ENCODE data around the gene GAB2.
"Not testable (repeated sequence)": the region's sequence is repeated elsewhere in the genome, so short reads cannot be mapped to it uniquely, and the experiment has no call there.

The GAB2 gene

GRCh38 chr11:78244546-78245255 lies 172.9 kb downstream of the GAB2 start:
- peak in 2 of 4 experiments; percentile 30 to 40 for DNase-seq

GRCh38 chr11:78244080-78244479 lies 173.5 kb downstream of the GAB2 start:
- DNase-seq: no peak

DNA sequence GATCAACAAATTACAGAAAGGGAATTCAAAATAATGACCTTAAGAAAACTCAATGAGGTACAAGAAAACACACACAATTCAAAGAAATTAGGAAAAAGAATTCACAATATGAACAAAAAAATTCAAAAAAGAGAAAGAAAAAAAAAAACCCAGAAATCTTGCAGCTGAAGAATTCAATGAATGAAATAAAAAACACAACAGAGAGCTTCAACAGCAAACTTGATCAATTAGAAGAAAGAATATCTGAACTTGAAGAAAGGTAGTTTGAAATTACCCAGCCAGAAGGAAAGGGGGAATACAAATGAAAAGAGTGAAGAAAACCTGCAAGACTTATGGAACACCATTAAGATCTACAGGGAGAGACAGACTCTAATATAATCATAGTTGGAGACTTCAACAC lies 176.1 kb downstream of the GAB2 start:
- DNase-seq: no peak

GRCh38 chr11:78239781-78240180 lies 177.8 kb downstream of the GAB2 start:
- no peak for DNase-seq

DNA sequence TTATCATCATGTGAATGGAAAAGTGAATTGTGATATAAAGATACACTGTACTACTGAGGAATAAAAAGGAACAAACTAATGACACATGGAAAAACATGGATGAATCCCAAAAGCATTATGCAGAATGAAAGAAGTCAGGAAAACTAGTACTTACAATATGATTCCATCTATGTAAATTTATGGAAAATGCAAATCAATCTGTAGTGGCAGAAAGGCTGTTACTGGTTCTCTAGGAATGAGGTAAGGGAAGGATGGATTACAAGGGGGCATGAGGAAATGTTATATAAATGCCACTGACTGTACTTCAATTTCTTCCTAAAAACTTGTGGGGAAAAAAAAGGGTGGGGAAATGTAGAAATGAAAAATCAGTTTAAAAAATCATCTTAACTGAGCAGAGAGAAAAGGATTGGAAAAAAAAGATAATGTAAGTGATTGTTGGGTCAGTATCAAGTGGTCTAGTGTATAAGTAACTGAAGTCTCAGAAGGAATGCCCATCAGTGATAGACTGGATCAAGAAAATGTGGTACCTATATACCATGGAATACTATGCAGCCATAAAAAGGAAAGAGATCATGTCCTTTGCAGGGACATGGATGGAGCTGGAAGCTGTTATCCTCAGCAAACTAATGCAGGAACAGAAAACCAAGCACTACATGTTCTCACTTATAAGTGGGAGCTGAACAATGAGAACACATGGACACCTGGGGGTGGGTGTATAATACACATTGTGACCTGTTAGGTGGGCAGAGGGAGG lies 180.2 kb downstream of the GAB2 start:
- DNase-seq: no peak

DNA sequence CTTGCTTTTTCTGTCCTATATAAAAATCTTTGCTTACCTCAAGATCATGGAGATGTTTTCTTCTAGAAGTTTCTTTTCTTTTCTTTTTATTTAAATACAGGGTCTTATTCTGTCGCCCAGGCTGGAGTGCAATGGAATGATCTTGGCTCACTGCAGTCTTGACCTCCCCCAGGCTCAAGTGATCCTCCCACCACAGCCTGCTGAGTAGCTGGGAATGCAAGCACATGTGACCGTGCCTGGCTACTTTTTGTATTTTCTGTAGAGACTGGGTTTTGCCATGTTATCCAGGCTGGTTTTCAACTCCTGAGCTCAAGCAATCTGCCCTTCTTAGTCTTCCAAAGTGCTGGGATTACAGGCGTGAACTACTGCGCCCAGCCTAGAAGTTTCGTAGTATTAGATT lies 183.6 kb downstream of the GAB2 start:
- no peak for DNase-seq

DNA sequence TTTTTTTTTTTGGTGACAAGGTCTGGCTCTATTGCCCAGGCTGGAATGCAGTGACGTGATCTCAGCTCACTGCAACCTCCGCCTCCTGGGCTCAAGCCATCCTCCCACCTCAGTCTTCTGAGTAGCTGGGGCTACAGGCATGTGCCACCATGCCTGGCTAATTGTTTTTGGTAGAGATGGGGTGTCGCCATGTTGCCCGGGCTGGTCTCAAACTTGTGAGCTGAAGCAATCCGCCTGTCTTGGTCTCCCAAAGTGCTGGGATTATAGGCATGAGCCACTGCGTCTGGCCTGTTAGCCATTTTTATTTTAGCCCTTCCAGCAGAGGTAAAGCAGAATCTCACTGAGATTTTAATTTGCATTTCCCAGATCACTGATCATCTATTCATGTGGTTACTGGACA lies 184.6 kb downstream of the GAB2 start:
- not testable (repeated sequence) for DNase-seq

GRCh38 chr11:78231962-78232501 lies 185.6 kb downstream of the GAB2 start:
- DNase-seq: no peak

DNA sequence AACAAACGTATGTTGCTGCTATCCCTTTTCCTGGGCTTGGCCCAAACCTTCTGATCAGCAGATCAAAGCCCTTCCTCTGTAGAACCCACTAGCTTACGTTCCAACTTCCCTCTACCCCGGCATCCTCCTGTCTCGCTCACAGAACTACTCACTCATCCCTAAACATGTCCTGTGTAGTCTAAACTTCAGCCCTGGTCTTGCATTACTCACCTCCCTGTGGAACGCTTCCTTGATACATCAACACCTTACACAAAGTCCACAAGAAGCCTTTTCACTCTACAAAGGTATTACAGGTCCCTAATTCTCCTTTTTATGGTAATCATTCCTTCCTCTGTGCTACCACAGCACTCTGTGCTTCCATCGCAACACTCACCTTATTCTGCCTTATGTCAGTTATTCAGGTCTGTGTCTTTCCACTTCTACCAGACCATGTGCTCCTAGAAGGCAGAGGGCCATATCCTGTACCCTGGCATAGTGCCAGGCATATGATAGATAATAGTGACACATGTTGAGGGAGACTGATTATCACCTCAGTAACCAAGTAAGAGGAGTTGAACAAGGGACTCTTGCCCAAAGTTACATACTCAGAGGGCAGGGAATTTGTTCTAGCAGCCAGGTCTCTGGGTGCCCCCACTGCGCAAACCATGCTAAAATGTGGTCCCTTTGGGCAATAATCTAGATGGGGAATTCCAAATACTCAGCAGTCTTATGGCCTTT lies 187.3 kb downstream of the GAB2 start:
- DNase-seq: peak in 1 of 4 experiments; percentile 22

DNA sequence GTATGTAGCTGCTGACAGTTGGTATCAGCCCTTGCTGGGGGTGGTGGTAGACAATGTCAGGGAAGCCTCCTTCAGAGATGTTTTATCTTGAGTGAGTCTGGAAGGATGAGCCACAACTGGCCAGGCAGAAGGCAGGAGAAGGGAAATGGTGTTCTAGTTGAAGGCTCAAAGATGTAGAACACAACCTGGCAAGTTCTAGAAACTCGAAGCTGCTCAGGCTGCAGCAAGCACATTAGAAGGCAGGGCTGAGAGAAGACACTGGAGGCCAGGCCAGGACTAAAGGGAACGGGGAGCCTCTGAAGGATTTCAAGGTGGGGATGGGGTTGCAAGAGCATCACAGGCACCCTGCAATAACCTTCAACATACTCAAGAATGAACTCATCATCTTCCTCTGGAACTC lies 188.5 kb downstream of the GAB2 start:
- no peak for DNase-seq

DNA sequence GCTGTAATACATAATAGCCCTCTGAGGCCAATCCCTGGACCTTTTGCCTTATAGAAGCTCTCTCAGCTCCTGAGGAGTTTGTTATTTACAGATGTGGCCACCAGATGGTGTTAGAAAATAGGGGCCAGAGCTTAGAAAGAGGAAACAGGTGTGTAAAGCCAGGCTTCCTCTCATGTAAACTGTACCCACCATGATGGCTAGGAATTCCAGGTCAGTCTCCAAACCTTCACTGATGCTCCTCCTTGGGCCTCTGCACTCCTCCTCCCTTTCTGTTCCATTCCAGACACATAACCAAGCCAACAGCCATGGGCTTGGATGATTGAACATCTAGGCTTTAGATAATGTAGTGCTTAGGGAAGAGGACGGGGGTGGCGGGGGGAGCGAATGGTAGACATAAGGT lies 189.2 kb downstream of the GAB2 start:
- DNase-seq: peak; percentile 52 to 79 (median 64)

- DNase-seq: no peak
These were observed 189.7 kb downstream of the GAB2 start for GRCh38 chr11:78227921-78228320.

- DNase-seq: no peak
These were observed 190.6 kb downstream of the GAB2 start for GRCh38 chr11:78226684-78227680.

- DNase-seq: no peak
These were observed 192.7 kb downstream of the GAB2 start for GRCh38 chr11:78224906-78225420.

DNA sequence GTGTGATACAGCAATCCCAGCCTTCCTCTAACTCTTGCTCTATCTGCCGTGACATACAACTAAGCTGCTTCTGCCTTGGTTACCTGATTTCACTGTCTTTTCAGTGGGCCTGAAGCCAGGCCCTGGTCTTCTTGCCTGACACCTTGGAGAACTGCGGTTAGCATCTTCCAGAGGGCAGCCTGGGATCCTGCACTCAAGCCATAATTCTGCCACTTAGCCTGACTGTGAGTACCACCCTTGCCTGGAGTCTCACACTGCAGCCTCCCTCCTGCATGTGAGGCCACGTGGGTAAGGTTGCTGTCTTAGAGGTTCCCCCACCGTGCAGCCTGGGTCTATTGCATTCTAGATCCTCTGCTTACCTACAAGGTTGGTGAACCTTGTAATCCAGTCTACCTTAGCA lies 193.1 kb downstream of the GAB2 start:
- no peak for DNase-seq

DNA sequence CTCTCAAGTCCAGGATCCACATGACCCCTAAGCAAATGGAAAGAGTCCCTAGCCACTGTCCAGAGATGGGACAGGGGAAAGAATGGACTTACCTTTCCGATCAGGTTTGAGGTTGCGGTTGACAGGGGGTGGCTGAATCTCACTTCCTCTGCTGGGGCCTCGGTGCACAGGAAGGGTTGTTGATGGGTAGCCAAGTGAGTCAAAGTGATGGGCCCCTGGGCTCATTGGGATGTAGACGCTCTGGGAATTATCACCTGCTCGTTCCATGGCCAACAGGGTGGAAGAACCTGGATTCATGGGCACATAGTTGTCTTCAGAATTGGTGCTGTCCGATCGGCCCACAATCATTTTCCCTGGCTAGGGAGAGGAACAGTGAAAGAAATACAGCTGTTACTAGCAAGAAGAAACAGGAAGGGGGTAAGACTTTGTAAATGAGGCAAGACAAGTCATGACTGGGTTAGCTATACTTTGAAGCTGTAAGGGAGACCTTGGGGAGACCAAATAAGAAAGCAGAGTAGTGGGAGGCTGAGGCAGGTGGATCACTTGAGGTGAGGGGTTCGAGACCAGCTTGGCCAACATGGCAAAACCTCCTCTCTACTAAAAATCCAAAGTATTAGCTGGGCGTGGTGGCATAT lies 194.2 kb downstream of the GAB2 start:
- no peak for DNase-seq

GRCh38 chr11:78222726-78223125 lies 194.9 kb downstream of the GAB2 start:
- DNase-seq: not testable (repeated sequence)

DNA sequence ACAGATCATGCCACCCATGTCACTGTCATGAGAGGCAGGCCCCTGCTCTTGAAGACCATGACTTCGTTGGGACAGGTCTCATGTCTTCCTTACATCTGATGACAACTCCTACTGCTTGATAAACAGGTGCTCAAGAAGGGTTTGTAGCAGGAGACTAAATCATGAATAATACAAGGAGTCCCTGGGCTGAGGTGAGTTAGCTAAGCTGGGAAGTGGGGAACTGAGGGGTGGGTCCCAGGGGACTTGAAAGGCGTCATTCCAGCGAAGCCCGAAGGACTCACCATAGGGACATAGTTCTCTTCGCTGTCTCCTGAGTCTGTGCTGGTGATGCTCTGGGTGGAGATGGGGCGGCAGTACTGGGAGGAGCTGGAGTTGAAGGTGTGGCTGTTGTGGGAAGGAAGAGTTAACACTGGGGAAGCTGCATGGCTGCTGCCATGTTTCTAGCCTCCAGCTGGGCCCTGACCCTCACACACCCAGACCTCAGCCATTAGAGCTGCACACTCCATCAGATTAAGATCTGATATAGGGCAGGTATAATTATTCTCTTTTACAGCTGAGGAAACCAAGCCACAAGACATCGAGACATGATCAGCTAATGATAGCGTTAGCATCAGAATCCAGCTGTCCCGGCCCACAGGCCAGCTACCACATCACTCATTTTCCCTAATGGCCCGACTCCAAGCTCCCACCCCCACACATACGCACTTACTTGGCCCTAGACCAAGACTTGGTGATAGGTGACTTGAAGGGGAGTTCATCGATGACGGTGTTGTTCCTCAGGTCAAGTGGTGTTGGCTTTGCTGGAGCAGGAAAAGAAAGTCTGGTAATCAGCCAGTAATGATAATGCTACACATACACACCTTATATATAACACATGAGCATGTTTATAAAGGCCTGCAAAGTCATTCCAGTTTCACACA lies 196.0 kb downstream of the GAB2 start:
- DNase-seq: no peak

DNA sequence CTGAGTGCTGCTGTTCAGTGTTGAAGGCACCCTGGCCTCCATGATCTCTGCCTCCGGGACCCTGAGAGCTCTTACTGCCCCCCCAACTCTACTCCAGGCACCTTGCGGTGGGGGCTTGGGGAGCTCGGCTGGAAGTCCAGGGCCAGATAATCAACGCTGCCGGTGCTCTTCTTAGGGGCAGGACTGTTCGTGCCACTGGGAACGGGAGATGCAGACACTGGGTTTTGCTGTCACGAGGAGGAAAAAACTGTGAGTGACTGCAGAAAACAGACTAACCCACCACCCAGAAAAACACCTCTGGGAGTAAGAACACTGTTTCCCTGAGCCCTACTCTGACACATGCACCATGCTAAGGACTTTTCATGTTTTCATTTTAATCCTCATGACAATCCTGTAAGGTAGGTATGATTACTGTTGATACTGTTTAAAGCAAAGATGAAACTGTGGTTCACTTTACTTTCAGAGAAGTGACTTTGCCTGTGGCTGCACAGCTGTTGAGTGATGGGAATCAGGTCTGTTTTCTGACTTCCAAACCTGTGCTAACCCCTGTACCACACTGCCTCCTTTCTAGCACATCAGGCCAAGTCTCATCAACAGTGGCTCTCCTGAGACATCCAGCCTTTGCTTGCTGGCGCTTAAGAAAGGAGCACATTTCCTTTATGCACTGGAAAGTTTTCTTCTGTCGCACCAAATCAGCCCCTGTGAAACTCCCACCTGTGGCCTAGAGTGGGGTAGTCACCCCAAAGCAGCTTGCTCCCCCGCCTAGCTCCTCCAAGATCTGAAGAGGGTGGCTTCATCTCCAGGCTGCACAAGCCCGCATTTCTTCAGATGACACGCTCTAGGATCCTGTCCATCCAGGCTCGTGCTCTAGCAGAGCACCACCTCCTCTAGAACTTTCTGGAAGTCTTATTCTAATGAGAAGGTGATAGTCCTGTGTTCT lies 197.1 kb downstream of the GAB2 start:
- DNase-seq: no peak
